HG02798 (cell line): ENCODE results near the gene PGM1.

Source experiments
- ATAC-seq: cut with Tn5 transposase; IDR thresholded peaks from one replicate; pipeline ENCODE4 v1.9.1; 2021; ENCODE audit warnings: mild to moderate bottlenecking; ENCODE audit not compliant: unreplicated experiment, poor library complexity

The PGM1 gene

DNA sequence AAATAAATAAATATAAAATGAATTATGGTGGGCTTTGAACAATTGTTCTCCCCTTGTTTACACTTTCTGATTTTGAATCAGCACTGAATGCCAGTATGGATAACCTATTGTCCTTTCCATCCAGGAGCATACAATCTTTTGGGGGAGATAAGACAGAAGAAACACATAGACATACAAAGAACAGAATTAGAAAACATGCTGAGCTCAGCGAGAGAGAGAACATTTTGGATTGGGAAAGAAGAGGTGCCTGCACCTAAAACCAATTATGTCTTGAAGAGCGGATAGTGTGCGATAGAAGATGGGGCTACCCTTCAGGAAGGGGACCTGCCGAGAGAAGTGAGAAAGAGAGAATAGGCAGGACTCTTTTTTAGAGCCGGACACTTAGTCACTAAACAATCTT lies 6.6 kb downstream of the PGM1 start:
- ATAC-seq, result no peak

DNA sequence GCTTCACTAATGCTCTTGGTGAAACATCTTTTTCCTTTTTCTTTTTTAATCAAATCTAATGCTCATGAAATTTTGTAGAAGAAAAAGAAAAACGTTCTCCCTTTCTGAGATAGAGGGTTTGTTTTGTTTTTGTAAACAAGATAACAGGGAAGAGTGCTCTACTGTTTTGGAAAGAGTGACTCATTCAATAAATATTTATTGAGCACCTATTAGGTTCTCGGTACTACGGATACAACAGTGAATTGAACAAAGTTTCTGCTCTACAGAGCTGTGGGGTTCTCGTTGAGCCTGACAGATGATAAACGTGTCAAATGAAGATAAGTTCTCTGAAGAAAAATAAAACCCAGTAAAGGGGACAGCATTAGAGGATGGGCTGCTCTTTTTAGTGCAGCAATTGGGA lies 7.0 kb downstream of the PGM1 start:
- no peak for ATAC-seq

DNA sequence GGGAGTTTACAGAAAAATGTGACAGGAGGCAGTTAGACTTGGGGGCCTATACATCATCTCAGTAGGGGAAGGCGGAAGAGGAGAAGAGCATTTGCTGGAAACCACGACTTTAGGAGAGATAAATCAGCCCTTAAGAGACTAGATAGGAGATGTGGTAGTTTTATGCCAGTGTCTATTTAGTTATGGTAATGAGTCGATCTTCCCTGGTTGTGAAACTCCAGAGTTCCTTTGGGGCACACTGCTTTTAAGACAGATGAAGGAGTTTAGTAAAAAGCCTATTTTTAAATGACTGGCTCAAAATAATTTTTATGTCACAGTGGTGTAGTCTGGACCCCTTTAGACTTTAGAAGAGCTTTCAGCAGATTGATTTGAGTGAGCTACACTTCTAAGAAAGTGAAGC lies 7.8 kb downstream of the PGM1 start:
- no peak for ATAC-seq

DNA sequence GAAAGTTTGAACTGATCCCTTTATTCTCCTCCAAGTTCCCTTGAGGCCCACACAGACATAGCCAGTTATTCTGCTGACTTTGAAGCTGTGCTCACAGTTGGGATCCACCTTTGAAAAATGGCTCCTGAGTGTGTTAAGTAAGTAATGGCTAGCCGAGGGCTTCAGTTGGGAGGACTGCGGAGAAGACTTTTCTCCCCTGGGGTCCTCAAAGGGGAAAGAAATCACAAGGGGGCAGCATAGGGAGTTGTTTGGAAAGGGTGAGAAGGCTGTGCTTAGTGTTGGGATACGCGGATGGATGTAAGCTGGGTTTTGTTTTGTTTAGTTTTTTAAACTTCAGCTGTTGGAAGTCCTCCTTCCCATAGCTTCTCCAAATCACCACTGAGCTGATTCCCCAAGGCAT lies 8.3 kb downstream of the PGM1 start:
- ATAC-seq, result no peak

DNA sequence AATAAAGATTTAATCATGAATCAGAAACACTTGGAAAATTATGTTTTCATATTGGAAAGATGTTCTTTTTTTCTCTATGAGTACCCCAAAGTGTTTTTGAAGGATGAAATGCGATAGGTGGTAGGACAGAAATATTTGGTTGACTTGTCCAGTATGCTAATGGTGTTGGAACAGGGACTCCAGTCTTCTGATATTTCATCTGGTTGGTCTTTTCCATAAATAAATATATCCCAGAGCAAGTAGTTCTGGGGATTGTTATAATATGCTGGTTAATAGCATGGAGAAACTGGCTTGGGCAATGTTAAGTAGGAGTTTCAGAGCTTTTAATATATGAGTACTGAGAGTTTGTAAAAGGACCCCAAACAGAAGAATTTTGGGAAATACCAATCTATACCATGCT lies 8.7 kb downstream of the PGM1 start:
- ATAC-seq, result no peak

DNA sequence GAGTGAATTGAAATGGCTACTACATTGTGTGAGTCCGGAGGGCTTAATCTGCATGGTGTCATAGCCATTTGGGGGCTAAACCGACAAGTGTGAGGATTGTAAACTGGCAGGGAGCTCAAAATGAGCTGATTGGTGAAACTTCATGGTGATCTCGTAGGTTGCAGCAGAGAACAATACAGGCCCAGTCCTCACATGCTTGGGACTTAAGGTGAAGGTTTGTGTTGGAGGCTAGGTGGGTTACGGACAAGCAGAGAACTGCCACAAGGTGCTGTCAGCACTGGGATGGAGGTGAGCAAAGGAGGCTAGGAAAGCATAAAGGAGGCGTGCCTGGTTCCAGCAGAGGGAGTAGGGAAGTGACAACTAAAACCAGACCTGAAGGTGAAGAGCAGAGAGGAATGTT lies 9.4 kb downstream of the PGM1 start:
- ATAC-seq, result no peak

DNA sequence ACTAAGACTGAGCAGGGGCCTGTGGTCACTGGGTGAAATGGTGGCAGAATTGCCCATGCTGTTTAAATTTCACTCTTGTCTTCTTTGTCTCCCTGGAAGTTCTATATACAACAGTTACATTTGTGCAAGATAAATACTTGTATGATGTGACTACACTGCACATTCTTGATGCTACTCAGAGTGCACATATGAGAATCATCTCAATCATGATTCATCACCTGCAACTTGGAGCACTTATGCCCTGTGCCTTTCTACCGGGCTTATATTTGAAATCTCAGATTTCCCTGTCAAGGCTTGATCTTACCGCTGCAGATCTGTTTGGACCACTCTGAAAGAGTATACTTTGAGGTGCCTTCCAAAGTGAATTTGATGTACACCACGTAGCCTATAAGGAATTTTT lies 10.6 kb downstream of the PGM1 start:
- no peak for ATAC-seq

DNA sequence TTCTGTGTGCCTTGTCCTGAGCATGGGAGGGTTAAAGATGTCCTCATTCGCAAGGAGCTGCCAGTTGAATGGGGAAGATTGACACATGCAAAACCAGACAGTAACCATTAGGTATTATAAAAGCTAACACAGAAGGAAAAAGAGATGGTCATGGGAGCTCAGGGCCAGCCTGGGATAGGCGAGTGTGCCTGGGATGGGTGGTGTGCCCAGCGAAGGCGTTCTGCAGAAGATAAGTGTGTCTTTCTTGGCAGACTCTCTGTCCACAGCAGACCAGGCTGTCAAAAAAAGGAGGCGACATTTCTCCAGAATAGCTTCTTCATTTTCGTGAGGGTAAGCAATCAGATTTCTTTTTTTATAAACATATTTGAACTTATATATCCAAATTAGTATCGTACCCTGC lies 14.1 kb downstream of the PGM1 start:
- ATAC-seq, result no peak

DNA sequence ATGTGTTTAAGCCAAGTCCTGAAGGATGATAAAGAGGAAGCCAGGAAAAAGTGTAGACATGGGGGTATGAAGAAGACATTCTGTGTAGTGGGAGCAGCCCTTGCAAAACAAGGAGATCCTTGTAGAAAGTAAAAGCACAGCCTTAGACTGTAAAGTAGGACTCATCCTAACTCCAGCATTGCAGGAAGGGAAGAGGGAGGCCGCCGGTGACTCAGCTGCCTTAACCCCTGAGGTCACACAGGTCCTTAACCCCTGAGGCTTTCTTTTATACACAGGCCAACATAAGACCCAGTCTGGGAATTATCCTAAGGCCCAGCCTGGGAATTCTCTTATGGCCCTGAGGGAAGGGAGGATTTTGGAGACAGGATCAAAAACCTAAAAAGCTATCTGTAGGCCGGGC lies 18.0 kb downstream of the PGM1 start:
- ATAC-seq, result no peak

DNA sequence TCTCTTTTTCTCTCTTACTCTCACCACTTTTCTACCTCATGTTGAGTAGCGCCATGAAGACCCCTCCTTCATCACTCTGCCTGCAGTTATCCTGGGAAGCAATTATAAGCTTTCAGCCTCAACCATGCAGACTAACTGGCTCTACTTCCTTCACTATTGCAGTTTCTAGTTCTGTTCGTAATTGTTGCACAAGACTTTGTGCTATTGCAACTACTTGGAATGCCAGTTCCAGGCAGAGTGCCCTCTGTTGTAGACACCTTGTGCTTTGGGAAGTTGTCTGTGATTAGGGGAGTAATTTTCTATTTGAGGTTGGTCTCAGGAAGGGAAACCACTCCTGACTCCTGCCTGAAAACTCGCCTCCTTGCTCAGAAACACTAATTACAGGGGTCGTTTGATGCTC lies 19.4 kb downstream of the PGM1 start:
- ATAC-seq, result no peak

DNA sequence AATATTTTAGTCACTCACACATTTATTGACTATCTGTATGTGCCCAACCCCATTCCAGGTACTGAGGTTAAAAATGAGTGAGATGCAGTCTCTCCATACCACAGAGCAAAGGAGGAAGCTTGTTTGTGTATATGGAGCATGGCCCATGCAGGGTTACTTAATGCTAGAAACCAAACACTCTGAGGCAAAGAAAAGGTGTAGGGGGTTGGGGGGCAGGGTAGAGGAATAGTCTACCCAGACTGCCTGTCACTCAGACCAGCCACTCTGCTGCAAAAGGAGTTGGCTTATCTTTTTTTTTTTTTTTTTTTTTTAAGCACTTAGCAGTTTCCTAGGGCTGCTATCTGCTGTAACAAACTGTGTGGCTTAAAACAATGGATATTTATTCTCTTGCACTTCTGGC lies 19.8 kb downstream of the PGM1 start:
- no peak for ATAC-seq

DNA sequence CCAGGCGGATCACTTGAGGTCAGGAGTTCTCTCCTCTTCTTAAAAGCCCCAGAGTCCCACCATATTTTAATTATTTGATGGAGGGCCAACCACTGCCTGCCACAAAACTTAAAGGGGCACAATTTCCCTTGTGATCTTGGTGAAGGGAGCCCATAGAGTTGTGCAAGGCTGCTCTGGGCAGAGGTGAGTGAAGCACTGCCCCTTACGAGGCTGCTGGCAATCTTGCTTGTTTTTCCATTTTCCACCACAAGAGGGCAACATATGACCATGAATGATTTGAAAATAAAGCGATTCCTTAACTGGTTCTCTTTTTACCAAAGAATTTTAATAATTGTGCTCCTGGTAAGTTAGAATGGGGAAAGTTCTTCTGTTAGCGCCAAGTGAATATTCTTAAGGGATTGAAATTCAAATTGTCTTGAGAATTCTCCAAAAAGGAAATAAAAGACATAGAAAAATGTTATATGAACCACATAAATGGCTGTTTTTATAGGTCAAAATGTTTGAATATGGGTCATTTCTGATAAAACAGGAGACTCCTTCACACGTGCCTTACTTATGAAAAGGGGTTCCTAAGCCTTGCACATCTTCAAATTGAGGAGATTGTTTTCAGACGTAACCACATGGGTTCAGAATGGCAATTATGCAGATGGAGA lies 22.7 kb downstream of the PGM1 start:
- ATAC-seq, result peak; percentile 73

DNA sequence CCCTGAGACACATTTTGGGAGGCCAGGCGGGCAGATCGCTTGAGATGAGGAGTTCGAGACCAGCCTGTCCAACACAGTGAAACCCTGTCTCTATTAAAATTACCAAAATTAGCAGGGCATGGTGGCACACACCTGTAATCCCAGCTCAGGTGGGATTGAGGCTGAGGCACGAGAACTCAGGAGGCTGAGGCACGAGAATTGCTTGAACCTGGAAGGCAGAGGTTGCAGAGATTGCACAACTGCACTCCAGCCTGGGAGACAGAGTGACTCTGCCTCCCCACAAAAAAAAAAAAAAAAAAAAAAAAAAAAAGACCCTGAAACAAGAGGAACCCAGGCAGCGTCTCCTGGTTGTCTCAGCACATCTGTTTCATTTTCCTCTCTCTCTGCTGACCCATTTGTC lies 24.2 kb downstream of the PGM1 start:
- ATAC-seq, result no peak

DNA sequence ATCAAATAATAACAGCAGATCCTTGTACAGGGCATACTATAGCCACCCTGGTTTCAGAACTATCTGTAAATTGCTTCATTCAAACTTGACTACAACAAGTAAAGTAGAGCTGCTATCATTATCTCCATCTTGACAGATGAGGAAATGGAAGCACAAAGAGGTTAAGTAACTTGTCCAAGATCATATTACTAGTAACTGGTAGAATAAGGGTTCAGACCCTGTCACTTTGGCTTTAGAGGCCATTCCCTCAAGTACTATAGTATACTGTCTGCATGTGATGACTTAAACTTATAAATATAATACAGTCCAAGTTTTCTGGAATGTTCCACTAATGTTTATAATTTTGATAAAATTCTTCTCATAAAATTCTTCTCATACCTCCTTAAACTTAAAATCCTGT lies 24.8 kb downstream of the PGM1 start:
- ATAC-seq, result no peak

DNA sequence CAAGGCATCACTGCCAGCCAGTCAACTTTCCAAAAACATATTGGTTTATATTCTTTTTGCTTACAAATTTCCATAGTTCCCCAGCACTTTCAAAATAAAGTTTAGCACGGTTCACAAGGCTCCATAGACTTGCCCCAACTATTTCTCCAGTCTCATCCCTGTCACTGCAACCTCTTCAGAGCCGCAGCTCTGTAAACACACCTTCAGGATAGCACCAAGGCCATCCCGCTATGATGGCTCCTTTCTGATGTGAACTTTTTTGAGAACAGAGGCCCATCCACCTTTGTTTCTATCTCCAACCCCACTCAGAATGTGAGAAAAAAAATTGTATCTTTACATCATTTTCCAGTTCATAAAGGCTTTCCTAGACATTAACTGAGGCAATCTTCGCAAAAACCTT lies 26.3 kb downstream of the PGM1 start:
- no peak for ATAC-seq

DNA sequence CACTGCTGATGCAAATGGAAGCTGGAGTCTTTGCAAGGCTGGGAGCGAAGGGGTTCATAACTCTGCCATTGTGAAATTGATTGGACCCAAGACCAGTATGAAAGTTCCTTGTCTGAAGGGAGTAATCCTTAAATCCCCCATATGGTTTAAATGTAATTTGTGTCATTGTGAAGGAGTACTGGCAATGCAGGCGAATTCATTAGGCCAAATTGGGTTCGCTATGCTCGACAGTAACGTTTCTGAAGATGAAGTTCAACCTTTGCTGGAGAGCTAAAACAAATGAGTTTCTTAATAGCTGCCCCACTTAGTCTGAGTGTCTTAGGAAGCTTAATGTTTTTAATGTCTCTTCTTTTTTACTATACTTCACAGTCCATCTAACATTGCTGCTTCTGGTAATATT lies 27.5 kb downstream of the PGM1 start:
- no peak for ATAC-seq

DNA sequence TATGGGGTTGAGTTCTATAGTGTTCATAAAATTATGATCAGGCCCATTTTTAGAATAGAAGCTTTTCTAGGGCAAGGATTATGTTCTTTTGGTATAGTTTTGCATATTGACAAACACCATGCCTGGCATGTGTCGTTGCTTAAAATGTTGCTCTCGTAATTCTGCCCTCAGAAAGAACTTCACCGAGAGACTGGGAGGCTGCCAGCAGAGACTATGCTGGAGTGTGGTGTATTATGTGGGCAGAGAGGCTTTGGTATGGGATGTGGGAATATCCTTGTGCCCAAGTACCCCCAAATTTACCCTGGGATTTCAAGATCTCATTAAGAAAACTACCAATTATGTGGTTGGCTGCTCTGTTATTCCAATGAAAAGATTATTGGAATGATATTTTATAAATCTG lies 27.9 kb downstream of the PGM1 start:
- no peak for ATAC-seq

DNA sequence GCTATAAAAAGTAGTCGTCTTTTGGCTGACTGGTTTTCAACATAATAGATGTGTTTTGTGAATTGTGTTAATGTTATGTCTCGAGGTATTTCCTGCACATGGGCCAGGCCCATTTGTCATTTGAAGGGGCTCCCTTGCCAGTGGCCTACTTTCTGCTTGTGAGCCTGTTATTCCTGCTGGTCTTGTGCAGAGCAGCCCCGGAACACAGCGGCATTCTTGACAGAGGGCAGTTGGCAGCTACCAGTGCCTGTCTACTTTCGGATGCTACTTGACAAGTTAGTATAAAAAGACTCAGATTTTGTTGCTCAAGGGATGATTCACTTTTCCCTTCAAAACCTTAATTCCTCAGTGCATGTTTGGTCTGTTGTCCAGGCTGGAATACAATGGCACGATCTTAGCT lies 28.5 kb downstream of the PGM1 start:
- ATAC-seq, result no peak

DNA sequence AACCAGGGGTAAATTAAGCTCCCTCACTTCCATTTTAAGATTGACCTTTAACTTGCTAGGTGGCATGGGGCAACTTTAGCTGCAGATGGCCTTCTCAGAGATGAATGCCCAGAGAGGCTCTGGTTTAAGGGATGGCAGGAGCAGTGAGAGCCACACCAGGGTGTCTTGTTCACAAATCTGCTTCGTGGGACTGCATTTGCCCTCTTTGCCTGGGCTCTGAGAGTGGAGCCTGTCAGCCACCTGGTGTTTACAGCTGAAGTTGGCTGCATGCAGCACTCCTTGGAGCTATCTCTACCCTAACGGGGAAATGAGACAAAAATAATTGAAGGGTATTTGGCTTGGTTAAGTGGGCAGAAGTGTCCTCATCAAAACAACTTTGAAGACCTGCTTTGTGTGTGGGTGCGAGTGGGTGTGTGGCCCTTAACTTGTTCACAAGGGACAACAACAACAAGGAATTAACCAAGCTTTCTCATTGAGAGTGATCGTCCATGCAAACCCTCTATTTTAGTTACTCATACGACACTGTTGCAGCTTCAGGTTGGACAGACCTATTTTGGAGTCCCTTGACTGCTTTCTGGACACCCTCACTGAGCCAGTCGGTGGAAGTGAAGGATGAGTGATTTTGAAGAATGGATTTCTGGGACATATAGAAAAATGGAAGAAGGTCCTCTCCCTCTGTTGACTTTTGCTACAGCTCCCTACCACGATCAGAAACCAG lies 29.8 kb downstream of the PGM1 start:
- ATAC-seq, result peak; percentile 66

DNA sequence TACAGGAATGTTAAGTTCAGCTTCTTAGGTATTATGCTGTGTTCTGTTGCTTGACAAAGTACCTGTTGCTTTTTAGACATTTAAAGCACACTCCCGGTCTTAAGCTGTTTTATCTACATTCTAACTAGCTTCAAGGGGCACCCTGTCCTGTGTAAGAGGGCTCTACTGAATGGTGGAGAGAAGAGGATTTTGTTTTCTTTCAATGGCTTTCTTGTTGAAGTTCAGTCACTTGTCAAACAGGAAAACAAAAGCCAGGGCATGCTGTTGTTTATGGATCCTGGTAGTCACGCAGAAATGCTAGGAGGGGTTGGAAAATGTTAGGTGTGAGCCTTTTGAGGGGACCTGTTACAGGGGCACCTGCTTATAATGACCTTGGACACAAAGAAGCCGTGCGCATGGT lies 30.7 kb downstream of the PGM1 start:
- no peak for ATAC-seq

DNA sequence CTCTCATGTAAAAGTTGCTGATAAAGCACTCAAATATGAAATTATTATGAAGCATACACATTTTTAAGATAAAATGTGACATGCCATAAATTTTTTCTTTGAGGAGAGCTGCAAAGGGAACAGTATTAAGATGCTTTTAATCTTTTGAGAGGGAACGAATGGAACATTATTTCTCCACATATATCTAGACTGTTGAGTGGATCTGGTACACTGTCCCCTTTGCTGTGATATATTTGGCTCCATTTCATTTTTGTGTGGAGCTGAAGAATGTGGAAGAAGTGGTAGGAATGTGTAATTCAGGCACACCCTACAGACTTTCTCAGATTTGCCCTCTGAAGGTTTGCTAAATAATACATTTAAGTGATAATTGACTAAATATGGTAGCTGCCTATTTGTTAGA lies 31.7 kb downstream of the PGM1 start:
- ATAC-seq, result no peak

DNA sequence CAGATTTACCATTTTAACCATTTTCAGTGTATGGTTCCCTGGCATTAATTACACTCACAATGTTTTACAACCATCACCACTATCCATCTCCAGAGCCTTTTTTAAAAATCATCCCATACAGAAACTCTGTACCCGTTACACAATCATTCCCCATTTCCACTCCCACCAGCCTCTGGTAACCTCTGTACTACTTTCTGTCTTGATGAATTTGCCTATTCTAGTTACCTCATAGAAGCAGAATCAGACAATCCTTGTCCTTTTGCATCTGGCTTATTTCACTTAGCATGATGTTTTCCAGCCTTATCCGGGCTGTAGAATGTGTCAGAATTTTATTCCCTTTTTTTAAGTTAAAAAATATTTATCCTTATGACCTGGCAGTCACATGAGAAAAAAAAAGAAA lies 33.0 kb downstream of the PGM1 start:
- no peak for ATAC-seq
